Islet precursor cell (in vitro differentiated cells): Measurements from ENCODE around the gene CATSPER3.

ENCODE experiments used
- DNase-seq: peaks from one replicate; pipeline ENCODE4 v3.0.0-alpha.2; 2018

CATSPER3 gene

GRCh38 chr5:135046661-135047346 lies 79.1 kb downstream of the CATSPER3 start:
- no peak for DNase-seq

GRCh38 chr5:135047347-135047695 lies 79.6 kb downstream of the CATSPER3 start:
- peak; percentile 74 for DNase-seq

- no peak for DNase-seq
These were observed 80.6 kb downstream of the CATSPER3 start for GRCh38 chr5:135048286-135048685.

- no peak for DNase-seq
These were observed 81.2 kb downstream of the CATSPER3 start for GRCh38 chr5:135048930-135049329.

DNA sequence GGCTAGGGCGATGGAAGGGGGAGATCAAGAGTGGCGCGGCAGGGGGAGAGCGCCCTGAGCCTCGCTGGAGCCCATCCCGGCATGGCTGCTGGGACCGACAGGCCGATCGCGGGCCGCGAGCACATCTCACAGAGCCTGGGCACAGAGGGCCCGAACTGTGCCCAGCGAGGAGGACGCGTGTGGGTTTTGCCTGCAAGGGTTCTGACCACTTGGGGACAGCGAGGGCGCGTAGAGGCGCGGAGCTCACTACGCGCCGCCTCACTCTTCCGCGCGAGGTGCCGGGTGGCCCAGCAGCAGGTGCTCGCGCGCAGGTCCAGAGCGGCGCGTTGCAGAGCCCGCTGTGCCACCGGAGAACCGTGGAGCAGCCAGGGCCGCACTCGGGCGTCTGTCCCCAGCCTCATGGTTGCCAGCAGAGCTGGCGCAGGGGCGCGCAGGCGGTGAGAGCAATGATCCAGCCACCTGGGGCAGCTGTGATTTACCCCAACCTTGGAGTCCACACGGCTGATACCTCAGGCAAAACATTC lies 82.6 kb downstream of the CATSPER3 start:
- DNase-seq = no peak

GRCh38 chr5:135051399-135051798 lies 83.7 kb downstream of the CATSPER3 start:
- DNase-seq = no peak

DNA sequence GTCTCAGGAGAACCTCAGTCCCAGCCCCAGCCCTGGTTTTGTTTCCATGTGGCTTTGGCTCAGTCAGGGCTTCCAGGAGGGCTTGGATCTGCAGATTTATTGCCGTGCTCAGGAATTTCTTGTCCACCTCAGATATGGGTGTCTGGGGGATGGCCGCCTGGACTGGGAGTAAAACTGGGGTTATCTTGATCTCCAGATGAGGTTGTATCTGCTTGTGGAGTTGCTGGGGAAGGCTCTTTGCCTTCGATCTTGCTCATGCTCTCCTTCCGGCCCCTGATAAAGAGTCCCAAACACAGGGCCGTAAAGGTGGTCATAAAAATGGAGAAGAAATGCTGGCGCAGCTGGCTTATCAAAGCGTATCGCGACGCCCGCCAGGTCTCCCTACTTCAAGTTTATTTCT lies 84.2 kb downstream of the CATSPER3 start:
- DNase-seq = no peak

DNA sequence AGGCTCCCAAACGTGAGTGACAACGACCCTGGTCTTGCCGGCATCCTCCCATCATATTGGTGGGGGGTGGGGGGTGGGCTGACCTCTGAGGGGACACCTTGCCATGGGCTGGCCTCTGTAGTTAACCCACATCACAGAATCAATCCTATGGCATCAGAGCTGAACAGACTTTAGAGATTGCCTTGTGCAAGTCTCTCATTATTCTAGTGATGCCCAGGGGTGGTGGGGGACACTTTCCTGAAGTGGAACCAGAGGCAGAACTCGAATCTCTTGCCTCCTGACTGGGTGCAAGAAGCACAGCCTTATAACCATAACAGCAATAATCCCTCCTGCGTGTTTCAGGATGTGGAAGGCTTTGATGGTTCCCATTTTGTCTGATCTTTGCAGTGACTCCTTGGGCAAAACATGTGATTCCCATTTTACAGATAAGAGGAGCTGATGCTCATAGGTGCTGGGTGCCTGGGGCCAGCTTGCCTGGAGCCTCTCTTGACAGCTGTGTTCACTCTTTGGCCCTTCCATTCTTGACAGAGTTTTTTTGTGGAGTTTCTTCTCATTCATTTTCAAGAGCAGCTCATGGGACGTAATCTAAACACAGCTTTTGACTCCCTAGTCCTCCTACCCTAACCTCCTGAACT lies 84.9 kb downstream of the CATSPER3 start:
- DNase-seq = no peak

GRCh38 chr5:135053278-135053677 lies 85.6 kb downstream of the CATSPER3 start:
- no peak for DNase-seq

- DNase-seq = no peak
These were observed 86.3 kb downstream of the CATSPER3 start for GRCh38 chr5:135053989-135054388.

DNA sequence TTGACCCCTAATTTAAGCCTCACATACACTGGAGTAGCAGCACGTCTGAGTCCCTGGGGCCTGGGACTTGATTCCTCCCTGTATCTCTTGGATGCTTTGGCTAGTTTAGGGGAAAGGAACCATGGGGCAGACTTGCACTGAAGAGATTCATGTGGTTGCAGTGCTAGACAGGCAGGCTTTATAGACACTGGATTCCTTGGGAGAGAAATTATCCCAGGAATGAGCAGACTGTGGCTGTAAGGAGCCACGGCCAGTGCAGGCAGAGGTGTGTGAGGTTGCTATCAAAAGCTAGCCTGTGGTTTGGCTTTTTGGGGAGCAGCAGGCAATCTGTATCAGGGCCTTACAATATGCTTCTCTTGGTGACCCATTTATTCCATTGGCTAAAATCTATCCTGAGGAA lies 86.8 kb downstream of the CATSPER3 start:
- no peak for DNase-seq

- no peak for DNase-seq
These were observed 87.7 kb downstream of the CATSPER3 start for GRCh38 chr5:135055396-135055795.

DNA sequence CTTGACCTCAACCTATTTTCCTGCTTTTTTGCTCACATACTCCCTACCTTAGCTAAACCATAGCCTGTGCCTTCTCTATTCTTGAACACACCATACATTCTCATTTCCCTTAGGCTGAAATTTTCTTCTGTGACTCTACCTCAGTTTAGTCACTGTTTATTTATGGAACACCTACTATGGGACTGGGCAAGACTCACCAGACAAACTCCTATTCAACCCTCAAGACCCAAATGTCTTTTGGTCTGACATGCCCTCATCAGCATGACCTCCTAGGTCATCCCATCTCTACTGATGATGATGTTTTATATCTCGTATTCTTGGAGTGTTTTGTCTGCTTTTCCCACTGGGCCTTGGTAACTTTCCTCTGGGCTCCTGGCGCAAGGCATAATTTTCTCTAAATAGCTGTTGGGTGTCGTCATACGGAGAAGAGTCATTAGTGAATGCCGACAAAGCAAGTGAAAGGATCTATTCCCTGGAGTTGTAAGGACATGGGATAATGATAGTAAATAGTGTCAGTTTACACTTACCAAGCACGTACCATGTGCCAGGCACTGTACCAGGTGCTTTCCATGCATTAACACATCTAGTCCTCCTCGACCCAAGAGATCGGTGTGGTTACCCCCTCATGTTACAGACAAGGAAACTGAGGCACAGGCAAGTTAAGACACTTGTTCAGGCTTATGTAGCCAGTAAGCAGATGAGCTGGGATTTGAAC lies 88.8 kb downstream of the CATSPER3 start:
- no peak for DNase-seq

DNA sequence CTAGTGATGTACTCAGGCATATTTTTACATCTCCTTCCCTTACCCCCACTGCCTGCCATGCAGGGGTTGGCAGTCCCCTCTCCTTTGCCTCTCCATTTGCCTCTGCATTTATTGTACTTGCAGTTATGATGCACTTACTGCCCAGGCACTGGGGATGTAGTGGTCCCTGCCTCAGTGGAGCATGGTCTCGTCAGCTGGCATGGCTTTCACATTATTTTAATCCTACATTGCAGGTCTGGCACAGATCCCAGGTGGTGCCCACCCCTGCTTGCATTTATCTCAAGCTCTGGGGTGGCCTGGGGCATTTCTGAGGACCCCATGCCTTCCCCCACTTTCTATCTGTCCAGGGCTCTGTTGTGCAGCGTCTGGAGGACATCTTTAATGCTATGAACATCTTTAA lies 89.5 kb downstream of the CATSPER3 start:
- no peak for DNase-seq

DNA sequence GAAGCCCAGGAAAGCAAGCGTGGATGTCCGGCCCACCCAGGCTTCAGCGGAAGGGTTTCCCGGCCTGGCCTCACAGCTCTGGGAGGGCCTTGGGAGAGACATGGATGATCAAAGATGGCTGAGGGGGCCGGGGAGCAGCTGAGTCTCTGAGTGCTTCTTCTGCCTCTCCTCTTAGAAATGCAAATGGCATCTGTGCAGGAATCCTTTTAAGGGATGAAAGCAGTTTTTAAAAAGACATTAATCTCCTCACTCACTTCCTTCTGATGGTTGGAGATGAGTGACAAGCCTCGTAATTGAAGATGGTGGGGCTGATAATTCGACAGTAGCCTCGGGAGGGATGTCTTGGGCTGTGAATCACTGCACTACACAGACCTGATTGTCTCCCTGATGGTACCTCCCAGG lies 90.6 kb downstream of the CATSPER3 start:
- DNase-seq = peak; percentile 95

DNA sequence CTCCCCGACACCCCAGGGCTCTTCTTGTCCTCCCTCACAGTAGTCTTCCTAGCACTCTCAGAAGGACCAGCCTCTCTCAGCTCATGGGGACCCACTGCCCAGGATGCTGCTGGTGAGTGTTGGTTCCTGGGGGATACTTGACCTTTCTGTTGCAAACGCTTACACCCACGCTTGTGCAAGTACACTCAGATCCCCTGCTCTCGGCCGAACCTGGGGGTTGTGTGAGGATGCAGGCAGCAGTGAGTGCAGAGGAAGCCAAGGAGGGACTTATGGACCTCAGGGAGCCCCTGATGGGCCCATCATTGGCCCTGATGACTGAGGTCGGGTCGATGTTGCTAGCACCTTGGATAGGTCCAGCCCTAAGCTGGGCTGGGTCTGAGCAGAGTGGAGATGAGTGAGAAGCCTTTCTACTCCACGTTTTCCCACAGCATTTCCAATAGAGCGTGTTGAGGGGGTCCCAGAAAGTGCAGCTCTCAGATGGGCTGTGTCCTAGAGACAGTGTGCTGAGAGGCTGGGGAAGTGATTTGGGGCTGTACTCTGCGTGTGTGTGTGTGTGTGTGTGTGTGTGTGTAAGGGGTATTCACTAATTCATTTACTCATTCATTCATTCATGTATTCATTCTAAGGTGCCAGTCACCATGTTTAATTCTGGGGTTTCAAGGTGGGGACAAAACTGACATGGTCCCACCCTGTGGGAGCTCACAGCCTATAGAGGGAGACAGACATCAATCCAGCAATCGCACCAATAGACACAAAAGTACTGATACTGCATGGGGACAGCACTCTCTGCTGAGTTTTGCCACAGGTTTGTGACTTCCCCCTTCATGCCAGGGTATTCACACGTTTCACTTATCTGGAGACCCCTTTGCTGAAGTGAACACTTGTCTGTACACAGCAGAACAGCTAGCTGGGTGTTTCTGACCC lies 91.6 kb downstream of the CATSPER3 start:
- DNase-seq = no peak

- no peak for DNase-seq
These were observed 92.3 kb downstream of the CATSPER3 start for GRCh38 chr5:135060021-135060420.

GRCh38 chr5:135061001-135061400 lies 93.3 kb downstream of the CATSPER3 start:
- no peak for DNase-seq
